ENCODE data around the gene SMCO2. TPM values are rescaled to one million over a fixed set of nuclear protein-coding genes. Genes with fewer than 3 reads are reported as not detected.

SMCO2 gene
- total RNA-seq, 1 donor from 2014 or later, result 0.84 TPM

- intact Hi-C loops (cut with micrococcal nuclease), result no loop called here
Measured at GRCh38 chr12:27549236-27549800, 102.8 kb downstream of the SMCO2 start.

GRCh38 chr12:27549801-27550652, 103.5 kb downstream of the SMCO2 start:
- intact Hi-C loops (cut with micrococcal nuclease), result no loop called here

- intact Hi-C loops (cut with micrococcal nuclease), result no loop called here
Measured at GRCh38 chr12:27550653-27550975, 104.1 kb downstream of the SMCO2 start.

- intact Hi-C loops (cut with micrococcal nuclease), result no loop called here
Measured at GRCh38 chr12:27551172-27551840, 104.8 kb downstream of the SMCO2 start.

Other genes with a start within 250 kb of the SMCO2 start
- gene STK38L, start 202.4 kb upstream of the SMCO2 start, total RNA-seq, result 19.1 and 23.6 TPM in 2 replicates
- gene BMAL2, start 113.9 kb upstream of the SMCO2 start, total RNA-seq, result 35.2 and 36.5 TPM in 2 replicates
- gene PPFIBP1, start 77.5 kb downstream of the SMCO2 start, total RNA-seq, result 9.8 and 13.6 TPM in 2 replicates
- 0.30 and 0.34 TPM in 2 replicates for gene REP15, start 249.7 kb downstream of the SMCO2 start, total RNA-seq